ENCODE measurements around the gene PMP22.

DNA sequence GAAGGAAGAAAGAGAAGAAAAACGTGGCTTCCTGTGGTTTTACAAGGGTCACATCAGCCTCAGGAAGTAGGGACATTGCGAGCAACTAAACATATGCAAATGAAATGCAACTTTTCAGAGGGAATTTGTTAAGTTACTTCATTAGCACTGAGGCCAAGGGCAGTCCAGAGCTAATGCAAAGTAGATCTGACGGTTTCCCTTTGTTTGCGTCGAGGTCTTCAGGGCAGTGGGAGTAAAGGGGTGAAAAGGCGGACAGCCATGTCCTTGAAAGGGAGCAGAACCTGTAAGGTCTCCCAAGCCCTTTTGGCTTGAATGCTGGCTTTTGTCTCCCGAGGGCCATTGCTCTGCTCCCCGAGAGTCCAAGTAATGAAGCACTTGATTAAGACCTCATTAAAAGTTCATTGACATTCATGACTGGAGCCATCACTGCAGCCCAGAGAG, 85.0 kb downstream of the PMP22 start:
- TF ChIP-seq, protein P1, sequence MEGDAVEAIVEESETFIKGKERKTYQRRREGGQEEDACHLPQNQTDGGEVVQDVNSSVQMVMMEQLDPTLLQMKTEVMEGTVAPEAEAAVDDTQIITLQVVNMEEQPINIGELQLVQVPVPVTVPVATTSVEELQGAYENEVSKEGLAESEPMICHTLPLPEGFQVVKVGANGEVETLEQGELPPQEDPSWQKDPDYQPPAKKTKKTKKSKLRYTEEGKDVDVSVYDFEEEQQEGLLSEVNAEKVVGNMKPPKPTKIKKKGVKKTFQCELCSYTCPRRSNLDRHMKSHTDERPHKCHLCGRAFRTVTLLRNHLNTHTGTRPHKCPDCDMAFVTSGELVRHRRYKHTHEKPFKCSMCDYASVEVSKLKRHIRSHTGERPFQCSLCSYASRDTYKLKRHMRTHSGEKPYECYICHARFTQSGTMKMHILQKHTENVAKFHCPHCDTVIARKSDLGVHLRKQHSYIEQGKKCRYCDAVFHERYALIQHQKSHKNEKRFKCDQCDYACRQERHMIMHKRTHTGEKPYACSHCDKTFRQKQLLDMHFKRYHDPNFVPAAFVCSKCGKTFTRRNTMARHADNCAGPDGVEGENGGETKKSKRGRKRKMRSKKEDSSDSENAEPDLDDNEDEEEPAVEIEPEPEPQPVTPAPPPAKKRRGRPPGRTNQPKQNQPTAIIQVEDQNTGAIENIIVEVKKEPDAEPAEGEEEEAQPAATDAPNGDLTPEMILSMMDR (IDR thresholded peaks at IDR 0.05): no peak
- TF ChIP-seq EP300 (IDR thresholded peaks at IDR 0.05) (no peak), POLR2A (IDR thresholded peaks at IDR 0.05) (no peak)

Measured in upper lobe of left lung (tissue), 4 donors.